K562 (cell line): ENCODE results near the gene PRR29. TPM values are rescaled to one million over a fixed set of nuclear protein-coding genes. Genes with fewer than 3 reads are reported as not detected.

Experiments used
- ATAC-seq: fragments of 200-7000 bp; cut with Tn5 transposase; 3 replicates; pipeline ENCODE4 v1.9.1; 2020; ENCODE audit warnings: moderate library complexity
- BruUV-seq: library from RNA; stranded (reverse); fragments of 400-500 nt; replicated peaks from 2 replicates; lab custom pipeline; 2021; lab: Mats Ljungman, UMichigan
- CTCF ChIA-PET: fragments of 300-600 bp; formaldehyde crosslinking; extraction: SDS; loops from one replicate; lab custom pipeline; 2021; ENCODE audit warnings: low intra/inter-chr PET ratio; lab: Yijun Ruan, JAX
- POLR2A ChIA-PET: fragments of 300-600, 350-650 bp; sonication (Branson Sonifier 250); formaldehyde crosslinking; extraction: SDS; loops from one replicate; lab custom pipeline; 2021; ENCODE audit warnings: antibody characterized with exemption, inconsistent platforms; lab: Yijun Ruan, JAX
- DNase-seq, 4 experiments: peaks; one replicate each; pipeline versions ENCODE4 v3.0.0 to v3.0.0-alpha.2; 2011 to 2018; ENCODE audit warnings: low spot score in 3 of 4, mixed read lengths in 3 of 4; ENCODE audit errors: extremely low read depth in 1 of 4
- FAIRE-seq: peaks from 2 replicates; lab custom pipeline; 2011; peaks lifted over from hg19 to GRCh38; lab: Jason Lieb, UNC
- H2AFZ ChIP-seq: 2 replicates; pipeline ENCODE4 v1.6.0; 2011; ENCODE audit warnings: low read depth, low read length, control low read depth, inconsistent platforms
- H3K27ac ChIP-seq: fragments of 200-600 bp; 3 replicates; pipeline ENCODE4 v1.8.0; 2011; ENCODE audit warnings: low read depth, mild to moderate bottlenecking, control low read depth, inconsistent platforms, low read length, moderate library complexity, mixed read lengths; ENCODE audit errors: extremely low read depth
- H3K27me3 ChIP-seq, 2 experiments: fragments of 300-600 bp in 1 of 2; 2 replicates in 1 of 2; 3 replicates in 1 of 2; pipeline versions ENCODE4 v1.6.0 to v1.8.0; 2011; ENCODE audit warnings: inconsistent platforms in 2 of 2, low read length in 2 of 2, mild to moderate bottlenecking in 1 of 2, mixed read lengths in 1 of 2, moderate library complexity in 1 of 2; ENCODE audit not compliant: control insufficient read depth in 2 of 2, insufficient read depth in 2 of 2
- H3K36me3 ChIP-seq: fragments of 300-600 bp; 3 replicates; pipeline ENCODE4 v1.8.0; 2011; ENCODE audit warnings: mild to moderate bottlenecking, low read length, inconsistent platforms; ENCODE audit not compliant: control insufficient read depth, insufficient read depth
- H3K4me1 ChIP-seq, 2 experiments: fragments of 200-600 bp in 1 of 2; replicated peaks in 1 of 2; 2 replicates in 1 of 2; 3 replicates in 1 of 2; pipeline versions ENCODE4 v1.5.1 to v1.8.0; 2011; ENCODE audit warnings: inconsistent platforms in 2 of 2, low read length in 2 of 2, mild to moderate bottlenecking in 1 of 2, mixed read lengths in 1 of 2, moderate library complexity in 1 of 2; ENCODE audit not compliant: control insufficient read depth in 2 of 2, insufficient read depth in 2 of 2
- H3K4me2 ChIP-seq: 2 replicates; pipeline ENCODE4 v1.6.1; 2011; ENCODE audit warnings: low read length, control low read depth, inconsistent platforms, mixed read lengths; ENCODE audit not compliant: insufficient read depth
- H3K4me3 ChIP-seq: fragments of 200-600 bp; sonication (generic), shearing (Covaris generic); 2 replicates; pipeline ENCODE4 v1.5.1; 2016; ENCODE audit warnings: control low read depth, inconsistent platforms
- H3K79me2 ChIP-seq: fragments of 200-600 bp; 3 replicates; pipeline ENCODE4 v1.8.0; 2011; ENCODE audit warnings: low read length, inconsistent platforms; ENCODE audit not compliant: control insufficient read depth, insufficient read depth
- H3K9ac ChIP-seq, 2 experiments: 2 replicates each; pipeline versions ENCODE4 v1.6.0 to v1.6.1; 2011; ENCODE audit warnings: low read depth in 2 of 2, low read length in 2 of 2, control low read depth in 1 of 2, inconsistent platforms in 1 of 2, mild to moderate bottlenecking in 1 of 2, mixed read lengths in 1 of 2; ENCODE audit not compliant: insufficient read depth in 1 of 2
- H3K9me1 ChIP-seq: one replicate; pipeline ENCODE4 v1.6.0; 2011; ENCODE audit warnings: inconsistent platforms, mild to moderate bottlenecking, low read length, moderate library complexity; ENCODE audit not compliant: control insufficient read depth, insufficient read depth
- H3K9me3 ChIP-seq: replicated peaks from 2 replicates; pipeline ENCODE4 v1.5.1; 2011; ENCODE audit warnings: low read depth, low read length, inconsistent platforms; ENCODE audit not compliant: control insufficient read depth, insufficient read depth
- H4K20me1 ChIP-seq: replicated peaks from 2 replicates; pipeline ENCODE4 v1.6.1; 2011; ENCODE audit warnings: low read length, inconsistent platforms, mixed read lengths; ENCODE audit not compliant: control insufficient read depth, insufficient read depth
- FOXJ3 ChIP-seq: sonication (generic); formaldehyde crosslinking; IDR thresholded peaks from 2 replicates; pipeline ENCODE4 v1.4.0; 2020; ENCODE audit warnings: mild to moderate bottlenecking, missing genetic modification reagents
- FOXP4 ChIP-seq: sonication (generic); formaldehyde crosslinking; IDR thresholded peaks from 2 replicates; pipeline ENCODE4 v1.8.0; 2022; ENCODE audit warnings: mild to moderate bottlenecking, missing genetic modification reagents, borderline replicate concordance
- HNRNPK ChIP-seq: fragments of 200-400 bp; formaldehyde crosslinking; IDR thresholded peaks from one replicate; pipeline ENCODE4 v1.6.1; 2018; ENCODE audit warnings: mild to moderate bottlenecking, low read depth, low read length; ENCODE audit not compliant: poor library complexity, severe bottlenecking
- MBD1 ChIP-seq: fragments of 250-450 bp; sonication (Bioruptor Pico); IDR thresholded peaks from 2 replicates; pipeline ENCODE4 v1.8.0; 2022; ENCODE audit warnings: inconsistent platforms
- MEIS2 ChIP-seq: fragments of 450-650 bp; IDR thresholded peaks from 2 replicates; pipeline ENCODE4 v1.6.1; 2014; ENCODE audit warnings: mild to moderate bottlenecking; ENCODE audit not compliant: partially characterized antibody
- RNF219 ChIP-seq: fragments of 250-450 bp; sonication (Bioruptor Pico); IDR thresholded peaks from 2 replicates; pipeline ENCODE4 v1.5.0; 2022; ENCODE audit warnings: mild to moderate bottlenecking
- TARDBP ChIP-seq: fragments of 450-650 bp; IDR thresholded peaks from 2 replicates; pipeline ENCODE4 v1.6.1; 2016
- THAP12 ChIP-seq: fragments of 250-450 bp; sonication (Bioruptor Pico); IDR thresholded peaks from 2 replicates; pipeline ENCODE4 v1.9.0; 2021; ENCODE audit warnings: mild to moderate bottlenecking, inconsistent platforms
- U2AF2 ChIP-seq: fragments of 200-400 bp; formaldehyde crosslinking; optimal IDR thresholded peaks from 2 replicates; pipeline ENCODE3; 2017; ENCODE audit warnings: low read depth, mild to moderate bottlenecking, low read length
- ZBED1 ChIP-seq: IDR thresholded peaks from 2 replicates; pipeline ENCODE4 v1.6.1; 2014
- ZC3H11A ChIP-seq: IDR thresholded peaks from 2 replicates; pipeline ENCODE4 v1.6.1; 2012; ENCODE audit warnings: low read depth, low read length, improper control_type of control experiment
- ZFX ChIP-seq: sonication (generic); formaldehyde crosslinking; IDR thresholded peaks from 2 replicates; pipeline ENCODE4 v1.8.0; 2022; ENCODE audit warnings: mild to moderate bottlenecking, missing genetic modification reagents, moderate library complexity
- ZNF3 ChIP-seq: fragments of 250-450 bp; sonication (Bioruptor Pico); IDR thresholded peaks from 2 replicates; pipeline ENCODE4 v1.5.0; 2021; ENCODE audit warnings: mild to moderate bottlenecking, moderate library complexity
- ZNF76 ChIP-seq: fragments of 250-450 bp; sonication (Bioruptor Pico); IDR thresholded peaks from 2 replicates; pipeline ENCODE4 v1.4.0; 2020; ENCODE audit warnings: mild to moderate bottlenecking, moderate library complexity, borderline replicate concordance
- WGBS: fragments of 100-300 bp; shearing (Covaris generic); methylation state at CpG from one replicate; pipeline ENCODE4 v1.1.6; 2016; ENCODE audit warnings: low coverage, mixed read lengths; ENCODE audit not compliant: insufficient coverage; ENCODE audit errors: missing lambda C conversion rate; 5-methylcytosine and 5-hydroxymethylcytosine counted together
- in situ Hi-C: fragments of 300-500 bp; cut with MboI; formaldehyde crosslinking; loops from 4 replicates; pipeline ENCODE4 v1.15.0; 2018; ENCODE audit warnings: inconsistent platforms, mixed read lengths
- intact Hi-C: fragments of 100-400 bp; cut with micrococcal nuclease; formaldehyde crosslinking; loops from 2 replicates; pipeline ENCODE4 v1.14.2; 2022
- polyA plus RNA-seq, 8 experiments: library from polyadenylated mRNA; depleted of rRNA in 4 of 8; stranded (reverse) in 5 of 8; unstranded in 3 of 8; fragments of >200 nt; fragmentation: Nextera tagmentation in 2 of 8; fragmentation: Illumina TruSeq in 1 of 8; extraction: Ambion mirVana in 2 of 8; extraction: Trizol in 1 of 8; gene quantifications; 2 replicates each; pipeline versions ENCODE4 v1.2.1 to v1.2.3, GENCODE V29; 2011 to 2014; ENCODE audit warnings: inconsistent platforms in 1 of 8, missing spikeins in 1 of 8
- total RNA-seq, 7 experiments: library from RNA; depleted of rRNA in 6 of 7; stranded (reverse); fragments of >200 nt in 6 of 7; fragmentation: Illumina TruSeq in 2 of 7; extraction: Trizol in 2 of 7; gene quantifications; 2 replicates each; pipeline versions ENCODE4 v1.2.1 to v1.2.3, GENCODE V29; 2011 to 2021; ENCODE audit warnings: low replicate concordance in 1 of 7

The PRR29 gene
- total and polyA plus RNA-seq, 9 of the 15 experiments (the other 6 are each of a cell fraction or from before 2014, with no cell fraction given) = 0.08 to 0.58 (median 0.15) TPM; not detected in 5

- ChIA-PET POLR2A (interaction anchor here (0.6 to 4.2 kb wide), 10 partner anchors 12 to 122 kb away, joined by 3 to 24 read pairs (median 4); no protein-coding TSS in a partner anchor), CTCF (interaction anchor here (2.1 kb wide), 1 partner anchor 105 kb away, joined by 10 read pairs; the partner anchor contains the start of gene GH1)
- FAIRE-seq = peak; percentile 86
- Histone ChIP-seq H3K36me3 (no peaks in the 10 kb centered on the region), H3K27me3 (no peaks in the 10 kb centered on the region), H3K4me2 (peak overlapping the region; percentile 77), H3K9ac (peak overlapping the region in 1 of 2 experiments; percentile 75; a peak in 3 of 4 replicates), H3K79me2 (no peaks in the 10 kb centered on the region), H3K4me3 (no peak overlapping the region), H3K9me3 (no peaks in the 10 kb centered on the region), H2AFZ (peak overlapping the region; percentile 88), H3K27ac (peak overlapping the region; percentile 93), H4K20me1 (no peaks in the 10 kb centered on the region), H3K4me1 (peaks cover 34 to 35% of the 10 kb centered on the region in 2 experiments; a peak in 4 of 5 replicates), H3K9me1 (no peaks in the 10 kb centered on the region)
- ATAC-seq = peak; percentile 79
- DNase-seq = peak; percentile 57 to 94 (median 64)
- no TSS peak for BruUV-seq
- intact Hi-C loops (loop anchor here (2.0 to 10.0 kb wide), 2 partner anchors 79 to 105 kb away; partner anchors contain the start of gene GH1), in situ Hi-C loops (loop anchor here (10.0 kb wide), 2 partner anchors 109 to 261 kb away; partner anchors contain the start of genes CSHL1 and GH1)
- WGBS = 1% methylated on average over 8 of the region's 8 CpGs
- TF ChIP-seq MBD1 (CRISPR knock-in tag) = no peak
- TF ChIP-seq FOXJ3 = no peak
- TF ChIP-seq RNF219 (CRISPR knock-in tag) = no peak
- no peak for TF ChIP-seq HNRNPK
- TF ChIP-seq FOXP4 (CRISPR knock-in tag) = no peak
- peak; percentile 54 for TF ChIP-seq ZFX (CRISPR knock-in tag)
- TF ChIP-seq ZBED1 = no peak
- no peak for TF ChIP-seq ZNF3 (CRISPR knock-in tag)
- TF ChIP-seq MEIS2 = peak; percentile 62
- no peak for TF ChIP-seq ZC3H11A
- no peak for TF ChIP-seq TARDBP
- no peak for TF ChIP-seq ZNF76
- TF ChIP-seq THAP12 (CRISPR knock-in tag) = no peak
- no peak for TF ChIP-seq U2AF2
Measured at GRCh38 chr17:64024215-64024654, 26.1 kb downstream of the PRR29 start.
